HG03457 (cell line): ENCODE results near the gene TBC1D2B.
"Not testable (repeated sequence)": the region's sequence is repeated elsewhere in the genome, so short reads cannot be mapped to it uniquely, and the experiment has no call there.

Experiments used
- ATAC-seq: cut with Tn5 transposase; IDR thresholded peaks from one replicate; pipeline ENCODE4 v1.9.1; 2021; ENCODE audit warnings: moderate number of reproducible peaks; ENCODE audit not compliant: unreplicated experiment

Gene TBC1D2B

GRCh38 chr15:77991029-77991406 is 86.5 kb downstream of the TBC1D2B start:
- no peak for ATAC-seq

DNA sequence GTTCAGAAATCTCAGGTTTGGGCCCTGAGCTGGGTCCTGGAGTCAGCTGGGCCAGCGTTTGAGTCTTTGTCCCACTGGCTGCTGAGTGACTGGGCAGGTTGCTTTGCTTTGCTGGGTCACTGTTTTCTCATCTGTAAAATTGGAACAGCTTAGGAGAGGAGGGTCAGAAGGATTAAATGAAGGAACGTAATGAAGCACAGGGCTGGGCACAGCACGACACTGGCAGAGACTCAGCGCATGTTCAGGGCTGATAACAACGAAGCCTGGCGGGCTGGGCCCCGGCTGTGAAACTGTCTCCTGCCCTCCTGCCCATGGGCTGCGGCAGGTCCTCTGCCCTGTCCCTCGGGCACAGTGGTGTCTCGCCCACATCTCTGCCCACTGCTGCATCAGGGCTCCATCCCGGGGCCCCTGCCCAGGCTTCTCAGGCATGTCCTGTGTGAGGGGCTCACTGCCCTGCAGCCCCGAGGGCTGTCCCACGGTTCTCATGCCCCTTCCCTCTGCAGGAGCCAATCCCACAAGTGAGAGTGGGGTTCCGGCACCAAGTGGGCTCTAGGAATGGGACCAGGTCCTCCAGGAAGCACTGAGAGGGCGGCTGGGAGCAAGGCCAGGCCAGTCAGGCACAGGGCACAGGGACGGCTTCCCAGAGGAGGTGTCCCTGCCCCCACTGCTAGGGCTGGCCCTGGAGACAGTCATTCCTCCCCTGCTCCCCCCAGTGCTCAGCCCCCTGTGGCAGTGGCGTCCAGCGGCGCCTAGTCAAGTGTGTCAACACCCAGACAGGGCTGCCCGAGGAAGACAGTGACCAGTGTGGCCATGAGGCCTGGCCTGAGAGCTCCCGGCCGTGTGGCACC is 88.0 kb downstream of the TBC1D2B start:
- ATAC-seq: no peak

DNA sequence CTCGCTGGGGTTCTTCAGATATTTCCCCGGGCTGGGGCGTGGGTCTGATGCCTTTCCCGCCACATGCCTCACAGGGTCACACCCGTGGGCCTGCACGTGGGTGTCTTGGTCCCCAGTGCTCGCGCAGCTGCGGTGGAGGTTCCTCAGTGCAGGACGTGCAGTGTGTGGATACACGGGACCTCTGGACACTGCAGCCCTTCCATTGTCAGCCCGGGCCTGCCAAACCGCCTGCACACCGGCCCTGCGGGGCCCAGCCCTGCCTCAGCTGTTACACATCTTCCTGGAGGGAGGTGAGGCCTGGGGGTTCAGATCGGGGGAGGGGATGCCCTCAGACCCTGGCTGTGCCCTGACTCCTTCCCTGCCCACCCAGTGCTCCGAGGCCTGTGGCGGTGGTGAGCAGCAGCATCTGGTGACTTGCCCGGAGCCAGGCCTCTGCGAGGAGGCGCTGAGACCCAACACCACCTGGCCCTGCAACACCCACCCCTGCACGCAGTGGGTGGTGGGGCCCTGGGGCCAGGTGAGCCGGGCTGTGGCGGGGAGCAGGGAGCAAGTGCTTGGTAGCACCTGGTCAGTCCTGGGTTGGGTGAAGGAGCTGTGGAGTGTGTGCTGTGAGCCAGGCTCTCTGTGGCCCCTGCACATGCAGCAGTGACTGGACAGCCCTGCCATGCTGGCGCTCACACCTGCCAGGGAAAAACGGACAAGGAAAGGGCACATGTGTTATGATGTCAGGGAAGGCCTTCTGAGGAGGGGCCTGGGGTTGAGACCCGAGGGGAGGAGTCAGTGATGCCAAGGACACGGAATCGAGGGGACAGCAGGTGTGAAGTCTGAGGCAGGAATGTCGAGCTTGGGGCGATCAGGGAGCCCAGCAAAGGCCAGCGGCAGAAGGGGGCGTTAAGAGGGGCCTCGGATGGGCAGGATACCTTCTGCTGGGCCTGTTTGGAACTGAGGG is 88.9 kb downstream of the TBC1D2B start:
- ATAC-seq: no peak

DNA sequence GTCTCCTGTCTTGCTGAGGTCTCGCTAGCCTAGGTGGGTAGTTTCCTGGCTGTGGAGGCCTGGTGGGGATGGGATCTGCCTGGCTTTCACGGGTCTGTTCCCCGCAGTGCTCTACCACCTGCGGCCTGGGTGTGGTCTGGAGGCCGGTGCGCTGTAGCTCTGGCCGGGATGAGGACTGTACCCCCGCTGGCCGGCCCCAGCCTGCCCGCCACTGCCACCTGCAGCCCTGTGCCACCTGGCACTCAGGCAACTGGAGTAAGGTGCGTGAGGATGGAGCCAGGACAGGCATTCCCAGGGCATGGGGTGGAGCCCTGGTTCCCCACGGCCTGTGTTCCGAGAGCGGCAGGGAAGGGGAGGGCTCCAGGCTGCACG is 89.8 kb downstream of the TBC1D2B start:
- ATAC-seq: not testable (repeated sequence)

DNA sequence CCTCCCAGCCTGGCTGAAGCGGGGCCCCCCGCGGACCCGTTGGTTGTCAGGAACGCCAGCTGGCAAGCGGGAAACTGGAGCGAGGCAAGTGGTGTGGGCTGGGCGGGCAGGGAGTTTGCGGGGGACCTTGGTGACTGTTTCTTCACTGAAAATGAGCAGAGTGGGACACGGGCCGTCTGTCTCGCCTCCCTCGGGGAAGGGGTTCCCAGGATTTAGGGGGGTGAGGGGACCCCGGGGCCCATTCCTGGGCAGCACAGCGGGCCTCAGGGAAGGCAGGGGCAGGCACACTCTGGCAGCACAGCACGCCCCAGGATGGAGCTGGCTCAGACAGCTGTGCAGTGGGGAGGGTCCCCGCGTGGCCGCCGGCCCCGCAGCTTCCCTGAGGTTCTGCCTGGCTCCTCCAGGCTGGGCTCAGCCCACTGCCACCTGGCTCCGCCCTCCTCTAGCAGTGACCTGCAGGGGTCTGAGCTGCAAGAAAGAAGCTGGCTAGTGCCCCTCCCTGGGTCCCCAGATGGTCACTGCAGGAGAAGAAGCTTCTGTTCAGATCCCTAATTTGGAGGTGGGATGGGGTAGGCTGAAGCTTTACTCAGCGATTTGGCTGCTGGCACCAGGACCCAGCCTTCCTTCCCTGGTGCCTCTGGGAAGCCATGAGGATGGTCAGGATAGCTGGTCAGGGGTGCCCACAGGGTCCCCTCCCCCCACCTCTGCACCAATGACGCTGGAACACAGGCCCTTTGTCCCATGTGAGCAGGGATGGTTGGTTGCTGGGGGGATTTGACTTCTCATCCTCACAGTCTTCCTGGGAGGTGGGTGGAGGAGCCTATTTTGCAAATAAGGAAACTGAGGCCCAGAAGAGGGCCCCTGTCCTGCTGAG is 90.4 kb downstream of the TBC1D2B start:
- no peak for ATAC-seq

DNA sequence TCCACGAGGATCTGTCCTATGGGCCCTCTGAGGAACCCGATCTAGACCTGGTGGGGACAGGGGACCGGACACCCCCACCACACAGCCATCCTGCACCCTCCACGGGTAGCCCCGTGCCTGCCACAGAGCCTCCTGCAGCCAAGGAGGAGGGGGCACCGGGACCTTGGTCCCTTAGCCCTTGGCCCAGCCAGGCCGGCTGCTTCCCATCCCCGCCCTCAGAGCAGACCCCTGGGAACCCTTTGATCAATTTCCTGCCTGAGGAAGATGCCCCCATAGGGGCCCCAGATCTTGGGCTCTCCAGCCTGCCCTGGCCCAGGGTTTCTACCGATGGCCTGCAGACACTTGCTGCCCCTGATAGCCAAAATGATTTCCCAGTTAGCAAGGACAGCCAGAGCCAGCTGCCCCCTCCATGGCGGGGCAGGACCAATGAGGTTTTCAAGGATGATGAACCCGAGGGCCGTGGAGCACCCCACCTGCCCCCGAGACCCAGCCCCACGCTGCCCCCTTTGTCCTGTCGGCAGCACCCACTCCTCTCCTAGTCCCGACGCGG is 91.5 kb downstream of the TBC1D2B start:
- ATAC-seq: no peak

- no peak for ATAC-seq
Measured at GRCh38 chr15:77985031-77985930, 92.2 kb downstream of the TBC1D2B start.

- ATAC-seq: no peak
Measured at GRCh38 chr15:77984446-77984861, 93.1 kb downstream of the TBC1D2B start.

- ATAC-seq: no peak
Measured at GRCh38 chr15:77983708-77984445, 93.6 kb downstream of the TBC1D2B start.

GRCh38 chr15:77983091-77983707 is 94.3 kb downstream of the TBC1D2B start:
- no peak for ATAC-seq

- ATAC-seq: no peak
Measured at GRCh38 chr15:77982127-77982490, 95.4 kb downstream of the TBC1D2B start.

DNA sequence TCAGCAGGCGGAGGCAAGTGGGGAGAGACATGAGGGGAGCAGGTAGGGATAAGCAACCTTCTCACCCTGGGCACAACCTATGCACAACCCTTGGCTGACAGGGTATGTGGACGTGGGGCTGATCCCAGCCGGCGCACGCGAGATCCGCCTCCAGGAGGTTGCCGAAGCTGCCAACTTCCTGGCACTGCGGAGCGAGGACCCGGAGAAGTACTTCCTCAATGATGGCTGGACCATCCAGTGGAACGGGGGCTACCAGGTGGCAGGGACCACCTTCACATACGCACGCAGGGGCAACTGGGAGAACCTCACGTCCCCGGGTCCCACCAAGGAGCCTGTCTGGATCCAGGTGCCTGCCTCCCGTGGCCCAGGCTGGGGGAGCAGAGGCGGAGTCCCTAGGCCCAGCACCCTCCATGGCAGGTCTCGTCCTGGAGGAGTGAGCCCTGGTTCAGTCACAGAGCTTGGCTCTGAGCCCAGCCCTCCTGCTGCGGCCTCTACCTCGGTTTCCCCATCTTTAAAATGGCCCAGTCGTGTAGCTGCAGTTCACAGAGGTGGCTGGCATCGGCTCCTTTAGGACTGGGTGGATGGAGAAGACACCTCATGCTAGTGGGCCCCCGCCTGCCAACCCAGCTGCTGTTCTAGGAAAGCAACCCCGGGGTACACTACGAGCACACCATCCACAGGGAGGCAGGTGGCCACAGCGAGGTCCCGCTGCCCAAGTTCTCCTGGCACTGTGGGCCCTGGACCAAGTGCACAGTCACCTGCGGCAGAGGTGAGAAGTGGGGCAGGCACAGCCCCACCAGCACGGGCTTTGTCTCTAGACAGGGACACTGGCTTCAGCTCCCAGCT is 96.0 kb downstream of the TBC1D2B start:
- ATAC-seq: no peak

DNA sequence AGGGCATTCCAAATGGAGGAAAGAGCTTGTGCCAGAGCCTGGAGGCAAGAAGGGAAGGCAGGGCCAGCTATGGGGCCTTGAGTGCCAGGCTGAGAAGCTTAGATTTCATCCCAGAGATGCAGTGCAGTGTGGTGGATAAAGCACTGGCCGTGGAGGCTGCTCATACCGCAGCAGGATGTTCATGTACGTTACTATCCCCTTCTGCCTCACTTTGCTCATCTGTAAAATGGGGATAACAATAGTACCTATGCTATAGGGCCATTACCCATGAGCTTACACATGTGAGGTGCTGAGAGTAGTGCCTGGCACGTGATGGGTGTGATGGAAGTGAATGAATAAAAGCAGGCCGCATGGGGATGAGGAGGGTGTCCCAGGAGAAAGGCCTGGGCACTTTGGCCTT is 96.8 kb downstream of the TBC1D2B start:
- ATAC-seq: not testable (repeated sequence)

DNA sequence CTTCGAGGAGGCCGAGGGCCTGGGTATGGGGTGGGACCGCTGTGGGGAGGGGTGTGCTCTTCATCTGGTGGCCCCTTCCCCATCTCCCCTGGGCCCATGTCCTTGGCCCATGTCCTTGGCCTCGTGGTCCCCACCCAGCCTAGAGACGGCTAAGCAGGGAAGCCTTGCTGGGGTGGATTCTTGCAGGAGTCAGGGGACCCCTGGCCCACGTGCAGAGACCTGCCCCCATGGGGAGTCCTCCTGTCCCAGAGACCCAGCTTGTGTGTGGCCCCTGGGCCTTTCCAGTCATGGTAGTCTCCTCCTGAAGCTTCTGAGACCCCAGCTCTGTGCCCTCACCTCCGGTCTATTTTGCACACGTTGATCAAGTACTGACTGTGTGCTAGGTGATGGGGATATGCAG is 97.4 kb downstream of the TBC1D2B start:
- no peak for ATAC-seq

DNA sequence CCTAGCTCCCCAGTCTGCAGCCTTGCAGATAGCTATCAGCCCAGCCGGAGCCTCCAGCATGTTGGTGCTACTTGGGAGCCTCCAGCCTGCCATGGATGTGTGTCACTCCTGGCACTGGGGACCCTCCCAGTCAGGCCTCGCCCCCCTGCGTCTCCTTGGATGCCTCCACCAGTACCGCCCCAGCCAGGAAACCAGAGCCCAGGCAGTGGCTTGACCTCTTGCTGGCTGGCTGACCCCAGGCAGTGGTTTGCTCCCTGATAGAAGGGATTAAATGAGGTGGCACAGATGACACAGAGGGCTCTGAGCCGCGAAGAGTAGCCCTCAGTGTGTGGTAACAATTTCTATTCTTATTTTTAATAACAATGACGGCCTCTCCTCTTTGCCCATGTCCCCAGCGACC is 98.4 kb downstream of the TBC1D2B start:
- ATAC-seq: not testable (repeated sequence)

- not testable (repeated sequence) for ATAC-seq
Measured at GRCh38 chr15:77978759-77979145, 98.8 kb downstream of the TBC1D2B start.

- ATAC-seq: not testable (repeated sequence)
Measured at GRCh38 chr15:77977903-77978758, 99.4 kb downstream of the TBC1D2B start.
